ENCODE measurements around the gene FGFRL1.
"Not testable (repeated sequence)": the region's sequence is repeated elsewhere in the genome, so short reads cannot be mapped to it uniquely, and the experiment has no call there.

The FGFRL1 gene

GRCh38 chr4:1041936-1042330, 30.5 kb downstream of the FGFRL1 start:
- DNase-seq = no peak

GRCh38 chr4:1042352-1043055, 31.1 kb downstream of the FGFRL1 start:
- no peak for DNase-seq

- DNase-seq = no peak
Measured at GRCh38 chr4:1043162-1043561, 31.7 kb downstream of the FGFRL1 start.

GRCh38 chr4:1043651-1044468, 32.4 kb downstream of the FGFRL1 start:
- DNase-seq = no peak

GRCh38 chr4:1044469-1045192, 33.2 kb downstream of the FGFRL1 start:
- DNase-seq = no peak

- DNase-seq = no peak
Measured at GRCh38 chr4:1045193-1045594, 33.8 kb downstream of the FGFRL1 start.

GRCh38 chr4:1045595-1046201, 34.3 kb downstream of the FGFRL1 start:
- DNase-seq = no peak

- DNase-seq = not testable (repeated sequence)
Measured at GRCh38 chr4:1046581-1047011, 35.2 kb downstream of the FGFRL1 start.

GRCh38 chr4:1047106-1047975, 35.9 kb downstream of the FGFRL1 start:
- no peak for DNase-seq

- no peak for DNase-seq
Measured at GRCh38 chr4:1047976-1048772, 36.7 kb downstream of the FGFRL1 start.

GRCh38 chr4:1048773-1049590, 37.6 kb downstream of the FGFRL1 start:
- DNase-seq = no peak

GRCh38 chr4:1049591-1049905, 38.1 kb downstream of the FGFRL1 start:
- DNase-seq = no peak

GRCh38 chr4:1050486-1051213, 39.2 kb downstream of the FGFRL1 start:
- DNase-seq = no peak

GRCh38 chr4:1051472-1051871, 40.0 kb downstream of the FGFRL1 start:
- DNase-seq = no peak

- no peak for DNase-seq
Measured at GRCh38 chr4:1052231-1052671, 40.8 kb downstream of the FGFRL1 start.

GRCh38 chr4:1053080-1053661, 41.7 kb downstream of the FGFRL1 start:
- DNase-seq = no peak

- DNase-seq = not testable (repeated sequence)
Measured at GRCh38 chr4:1053891-1054290, 42.5 kb downstream of the FGFRL1 start.

GRCh38 chr4:1054696-1055242, 43.3 kb downstream of the FGFRL1 start:
- DNase-seq = not testable (repeated sequence)

GRCh38 chr4:1055243-1055701, 43.8 kb downstream of the FGFRL1 start:
- DNase-seq = not testable (repeated sequence)
